Mesothelial cell of epicardium (in vitro differentiated cells): ENCODE measurements around the gene HOXA5. TPM values are rescaled to one million over a fixed set of nuclear protein-coding genes. Genes with fewer than 3 reads are reported as not detected.

ENCODE experiments used
- DNase-seq, 2 experiments: peaks; one replicate each; pipeline ENCODE4 v3.0.0; 2021; ENCODE audit warnings: low spot score in 2 of 2; ENCODE audit not compliant: unreplicated experiment in 2 of 2
- H3K27ac Mint-ChIP-seq: 2 replicates; pipeline ENCODE4 v1.8.0; 2021; ENCODE audit warnings: mixed read lengths
- H3K27me3 Mint-ChIP-seq: 2 replicates; pipeline ENCODE4 v1.8.0; 2021; ENCODE audit warnings: low read depth, mixed read lengths
- H3K36me3 Mint-ChIP-seq: 2 replicates; pipeline ENCODE4 v1.8.0; 2021; ENCODE audit warnings: mixed read lengths
- H3K4me1 Mint-ChIP-seq: 2 replicates; pipeline ENCODE4 v1.8.0; 2021; ENCODE audit warnings: mixed read lengths
- H3K4me3 Mint-ChIP-seq: 2 replicates; pipeline ENCODE4 v1.8.0; 2021; ENCODE audit warnings: mild to moderate bottlenecking, moderate library complexity, mixed read lengths
- H3K9me3 Mint-ChIP-seq: 2 replicates; pipeline ENCODE4 v1.8.0; 2021; ENCODE audit warnings: mixed read lengths
- total RNA-seq: library from RNA; stranded (reverse); gene quantifications from 3 replicates; pipeline ENCODE4 v1.2.1, GENCODE V29; 2021
- TF ChIP-seq, protein P1 (sequence below): fragments of 200-600 bp; sonication (generic); IDR thresholded peaks from one replicate; pipeline ENCODE4 v1.5.0; 2021; ENCODE audit warnings: antibody characterized with exemption; ENCODE audit not compliant: unreplicated experiment

Gene HOXA5
- total RNA-seq, 1 donor from 2014 or later: 133 TPM

- H3K27ac Mint-ChIP-seq: peak overlapping the region; percentile 100
- no peaks in the 10 kb centered on the region for H3K9me3 Mint-ChIP-seq
- TF ChIP-seq, protein P1, sequence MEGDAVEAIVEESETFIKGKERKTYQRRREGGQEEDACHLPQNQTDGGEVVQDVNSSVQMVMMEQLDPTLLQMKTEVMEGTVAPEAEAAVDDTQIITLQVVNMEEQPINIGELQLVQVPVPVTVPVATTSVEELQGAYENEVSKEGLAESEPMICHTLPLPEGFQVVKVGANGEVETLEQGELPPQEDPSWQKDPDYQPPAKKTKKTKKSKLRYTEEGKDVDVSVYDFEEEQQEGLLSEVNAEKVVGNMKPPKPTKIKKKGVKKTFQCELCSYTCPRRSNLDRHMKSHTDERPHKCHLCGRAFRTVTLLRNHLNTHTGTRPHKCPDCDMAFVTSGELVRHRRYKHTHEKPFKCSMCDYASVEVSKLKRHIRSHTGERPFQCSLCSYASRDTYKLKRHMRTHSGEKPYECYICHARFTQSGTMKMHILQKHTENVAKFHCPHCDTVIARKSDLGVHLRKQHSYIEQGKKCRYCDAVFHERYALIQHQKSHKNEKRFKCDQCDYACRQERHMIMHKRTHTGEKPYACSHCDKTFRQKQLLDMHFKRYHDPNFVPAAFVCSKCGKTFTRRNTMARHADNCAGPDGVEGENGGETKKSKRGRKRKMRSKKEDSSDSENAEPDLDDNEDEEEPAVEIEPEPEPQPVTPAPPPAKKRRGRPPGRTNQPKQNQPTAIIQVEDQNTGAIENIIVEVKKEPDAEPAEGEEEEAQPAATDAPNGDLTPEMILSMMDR: no peak
- H3K4me1 Mint-ChIP-seq: peaks cover 67% of the 10 kb centered on the region
- H3K27me3 Mint-ChIP-seq: no peaks in the 10 kb centered on the region
- peak in 1 of 2 experiments; percentile 42 for DNase-seq
- peaks cover 47% of the 10 kb centered on the region for H3K36me3 Mint-ChIP-seq
- peak overlapping the region; percentile 87 for H3K4me3 Mint-ChIP-seq
Measured at GRCh38 chr7:27140126-27140857, 3.2 kb downstream of the HOXA5 start.

DNA sequence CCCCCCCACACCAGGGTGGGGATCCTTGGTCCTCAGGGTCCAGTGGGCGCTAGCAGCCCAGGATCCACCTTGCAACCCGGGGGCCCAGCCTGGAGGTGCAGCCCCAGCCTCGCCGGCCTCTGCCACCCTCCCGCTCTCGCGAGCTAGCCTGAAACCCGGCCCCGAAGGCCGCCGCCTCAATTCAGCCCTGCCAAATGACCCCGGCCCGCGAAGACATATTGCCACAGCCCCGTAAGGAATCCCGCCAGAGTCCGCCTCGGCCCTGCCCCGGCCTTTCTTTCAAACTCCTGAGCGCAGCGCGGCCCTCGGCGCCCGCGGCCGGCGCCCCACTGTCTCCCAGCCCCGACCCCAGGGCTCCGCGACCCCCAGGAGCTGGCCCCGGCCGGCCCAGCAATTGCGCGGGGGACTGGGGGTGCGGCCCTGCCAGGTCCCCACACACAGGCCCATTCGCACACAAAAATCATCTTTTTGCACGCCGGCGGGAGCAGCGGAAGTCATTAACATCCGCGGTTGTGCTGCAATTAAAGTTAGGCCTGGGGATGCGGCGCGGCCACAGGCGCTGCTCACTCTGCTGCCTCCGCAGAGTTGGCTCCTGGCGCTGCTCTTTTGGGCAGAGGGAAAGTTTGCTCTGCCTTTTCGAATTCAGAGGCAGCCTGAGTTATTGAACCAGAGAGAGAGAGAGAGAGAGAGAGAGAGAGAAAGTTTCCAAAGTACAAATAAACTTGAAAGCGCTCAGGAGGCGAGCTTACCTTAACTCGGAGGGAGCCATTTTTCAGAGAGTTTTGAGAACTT lies 4.0 kb downstream of the HOXA5 start:
- TF ChIP-seq, protein P1: no peak
- Mint-ChIP-seq H3K27ac (peak overlapping the region; percentile 100), H3K4me3 (peak overlapping the region; percentile 87), H3K27me3 (no peaks in the 10 kb centered on the region), H3K4me1 (peaks cover 68% of the 10 kb centered on the region), H3K9me3 (no peaks in the 10 kb centered on the region), H3K36me3 (peaks cover 42% of the 10 kb centered on the region)
- DNase-seq: peak in 1 of 2 experiments; percentile 57

GRCh38 chr7:27138985-27139333 lies 4.5 kb downstream of the HOXA5 start:
- Mint-ChIP-seq H3K27ac (peak overlapping the region; percentile 100), H3K4me1 (peaks cover 68% of the 10 kb centered on the region), H3K9me3 (no peaks in the 10 kb centered on the region), H3K36me3 (peaks cover 44% of the 10 kb centered on the region), H3K27me3 (no peaks in the 10 kb centered on the region), H3K4me3 (peak overlapping the region; percentile 87)
- TF ChIP-seq, protein P1: no peak
- DNase-seq: no peak

GRCh38 chr7:27138472-27138871 lies 5.0 kb downstream of the HOXA5 start:
- TF ChIP-seq, protein P1: no peak
- no peaks in the 10 kb centered on the region for H3K9me3 Mint-ChIP-seq
- H3K4me3 Mint-ChIP-seq: peak overlapping the region; percentile 87
- peaks cover 70% of the 10 kb centered on the region for H3K4me1 Mint-ChIP-seq
- peak in 1 of 2 experiments; percentile 33 for DNase-seq
- no peaks in the 10 kb centered on the region for H3K27me3 Mint-ChIP-seq
- H3K27ac Mint-ChIP-seq: peak overlapping the region; percentile 100
- peaks cover 43% of the 10 kb centered on the region for H3K36me3 Mint-ChIP-seq

DNA sequence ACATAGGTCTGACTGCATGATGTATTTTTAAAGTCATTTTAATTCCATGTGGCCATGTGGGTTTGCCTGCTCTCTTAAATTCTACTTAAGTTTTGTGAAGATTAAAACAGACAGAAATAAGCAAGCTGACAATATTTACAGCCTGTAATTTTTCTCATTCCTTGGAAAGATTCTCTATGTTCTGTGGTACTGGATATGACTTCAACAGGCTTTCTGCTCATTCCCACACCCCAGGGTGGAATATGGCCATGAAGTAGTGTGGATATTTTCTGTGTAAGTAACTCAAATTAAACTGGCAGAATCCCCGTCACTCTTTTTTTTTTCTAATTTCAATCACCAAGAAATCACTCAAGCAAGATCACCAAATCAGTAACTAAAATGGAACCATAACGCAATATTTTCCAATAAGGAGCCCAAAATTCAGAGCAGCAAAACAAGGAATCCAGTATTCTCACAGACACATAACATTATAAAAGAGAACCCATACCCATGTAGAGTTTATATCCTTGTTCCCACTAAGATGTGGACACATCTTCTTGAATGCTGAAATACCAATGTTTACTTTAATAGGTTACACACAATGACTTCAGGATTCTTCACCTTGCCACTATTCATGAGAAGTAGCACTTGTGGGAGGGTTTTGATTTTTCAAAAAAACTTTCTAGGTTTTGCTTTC lies 5.7 kb downstream of the HOXA5 start:
- Mint-ChIP-seq H3K36me3 (peaks cover 40% of the 10 kb centered on the region), H3K4me1 (peaks cover 77% of the 10 kb centered on the region), H3K4me3 (peak overlapping the region; percentile 87), H3K9me3 (no peaks in the 10 kb centered on the region), H3K27ac (peak overlapping the region; percentile 100), H3K27me3 (no peaks in the 10 kb centered on the region)
- peak in 1 of 2 experiments; percentile 13 for DNase-seq
- TF ChIP-seq, protein P1: no peak
